ENCODE measurements around the gene PPFIA1.

DNA sequence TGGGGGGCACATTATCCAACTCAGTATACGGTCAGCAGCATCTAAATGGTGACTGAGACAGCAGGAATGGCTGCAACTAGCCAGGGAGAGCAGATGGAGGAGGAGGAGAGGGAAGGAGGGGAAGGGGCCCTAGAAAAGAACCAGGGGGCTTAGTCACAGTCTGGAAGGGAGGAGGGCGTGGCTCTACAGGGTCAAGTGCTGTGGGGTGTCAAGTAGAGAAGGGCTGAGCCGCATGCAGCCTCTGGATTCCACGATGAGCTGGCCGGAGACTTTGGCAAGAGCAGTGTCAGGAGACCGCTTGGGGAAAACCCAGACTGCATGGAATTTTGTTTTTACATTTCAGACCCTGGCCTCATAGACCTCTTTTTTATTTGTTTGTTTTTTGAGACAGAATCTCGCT, 25.8 kb upstream of the PPFIA1 start:
- TF ChIP-seq, protein P1, sequence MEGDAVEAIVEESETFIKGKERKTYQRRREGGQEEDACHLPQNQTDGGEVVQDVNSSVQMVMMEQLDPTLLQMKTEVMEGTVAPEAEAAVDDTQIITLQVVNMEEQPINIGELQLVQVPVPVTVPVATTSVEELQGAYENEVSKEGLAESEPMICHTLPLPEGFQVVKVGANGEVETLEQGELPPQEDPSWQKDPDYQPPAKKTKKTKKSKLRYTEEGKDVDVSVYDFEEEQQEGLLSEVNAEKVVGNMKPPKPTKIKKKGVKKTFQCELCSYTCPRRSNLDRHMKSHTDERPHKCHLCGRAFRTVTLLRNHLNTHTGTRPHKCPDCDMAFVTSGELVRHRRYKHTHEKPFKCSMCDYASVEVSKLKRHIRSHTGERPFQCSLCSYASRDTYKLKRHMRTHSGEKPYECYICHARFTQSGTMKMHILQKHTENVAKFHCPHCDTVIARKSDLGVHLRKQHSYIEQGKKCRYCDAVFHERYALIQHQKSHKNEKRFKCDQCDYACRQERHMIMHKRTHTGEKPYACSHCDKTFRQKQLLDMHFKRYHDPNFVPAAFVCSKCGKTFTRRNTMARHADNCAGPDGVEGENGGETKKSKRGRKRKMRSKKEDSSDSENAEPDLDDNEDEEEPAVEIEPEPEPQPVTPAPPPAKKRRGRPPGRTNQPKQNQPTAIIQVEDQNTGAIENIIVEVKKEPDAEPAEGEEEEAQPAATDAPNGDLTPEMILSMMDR (IDR thresholded peaks at IDR 0.05; ENCODE audit: low read depth, low read length) = no peak
- TF ChIP-seq EZH2phosphoT487 (IDR thresholded peaks at IDR 0.05; ENCODE audit: low read depth) = no peak
